K562 (cell line): Measurements from ENCODE around the gene NTM. TPM values are rescaled to one million over a fixed set of nuclear protein-coding genes. Genes with fewer than 3 reads are reported as not detected.

Experiments
- ATAC-seq: fragments of 200-7000 bp; cut with Tn5 transposase; 3 replicates; pipeline ENCODE4 v1.9.1; 2020; ENCODE audit warnings: moderate library complexity
- BruUV-seq: library from RNA; stranded (reverse); fragments of 400-500 nt; replicated peaks from 2 replicates; lab custom pipeline; 2021; lab: Mats Ljungman, UMichigan
- CTCF ChIA-PET: fragments of 300-600 bp; formaldehyde crosslinking; extraction: SDS; loops from one replicate; lab custom pipeline; 2021; ENCODE audit warnings: low intra/inter-chr PET ratio; lab: Yijun Ruan, JAX
- POLR2A ChIA-PET: fragments of 300-600, 350-650 bp; sonication (Branson Sonifier 250); formaldehyde crosslinking; extraction: SDS; loops from one replicate; lab custom pipeline; 2021; ENCODE audit warnings: antibody characterized with exemption, inconsistent platforms; lab: Yijun Ruan, JAX
- DNase-seq, 4 experiments: peaks; one replicate each; pipeline versions ENCODE4 v3.0.0 to v3.0.0-alpha.2; 2011 to 2018; ENCODE audit warnings: low spot score in 3 of 4, mixed read lengths in 3 of 4; ENCODE audit errors: extremely low read depth in 1 of 4
- FAIRE-seq: peaks from 2 replicates; lab custom pipeline; 2011; peaks lifted over from hg19 to GRCh38; lab: Jason Lieb, UNC
- H2AFZ ChIP-seq: 2 replicates; pipeline ENCODE4 v1.6.0; 2011; ENCODE audit warnings: low read depth, low read length, control low read depth, inconsistent platforms
- H3K27ac ChIP-seq: fragments of 200-600 bp; 3 replicates; pipeline ENCODE4 v1.8.0; 2011; ENCODE audit warnings: low read depth, mild to moderate bottlenecking, control low read depth, inconsistent platforms, low read length, moderate library complexity, mixed read lengths; ENCODE audit errors: extremely low read depth
- H3K27me3 ChIP-seq, 2 experiments: fragments of 300-600 bp in 1 of 2; 2 replicates in 1 of 2; 3 replicates in 1 of 2; pipeline versions ENCODE4 v1.6.0 to v1.8.0; 2011; ENCODE audit warnings: inconsistent platforms in 2 of 2, low read length in 2 of 2, mild to moderate bottlenecking in 1 of 2, mixed read lengths in 1 of 2, moderate library complexity in 1 of 2; ENCODE audit not compliant: control insufficient read depth in 2 of 2, insufficient read depth in 2 of 2
- H3K36me3 ChIP-seq: fragments of 300-600 bp; 3 replicates; pipeline ENCODE4 v1.8.0; 2011; ENCODE audit warnings: mild to moderate bottlenecking, low read length, inconsistent platforms; ENCODE audit not compliant: control insufficient read depth, insufficient read depth
- H3K4me1 ChIP-seq, 2 experiments: fragments of 200-600 bp in 1 of 2; replicated peaks in 1 of 2; 2 replicates in 1 of 2; 3 replicates in 1 of 2; pipeline versions ENCODE4 v1.5.1 to v1.8.0; 2011; ENCODE audit warnings: inconsistent platforms in 2 of 2, low read length in 2 of 2, mild to moderate bottlenecking in 1 of 2, mixed read lengths in 1 of 2, moderate library complexity in 1 of 2; ENCODE audit not compliant: control insufficient read depth in 2 of 2, insufficient read depth in 2 of 2
- H3K4me2 ChIP-seq: 2 replicates; pipeline ENCODE4 v1.6.1; 2011; ENCODE audit warnings: low read length, control low read depth, inconsistent platforms, mixed read lengths; ENCODE audit not compliant: insufficient read depth
- H3K4me3 ChIP-seq: fragments of 200-600 bp; sonication (generic), shearing (Covaris generic); 2 replicates; pipeline ENCODE4 v1.5.1; 2016; ENCODE audit warnings: control low read depth, inconsistent platforms
- H3K79me2 ChIP-seq: fragments of 200-600 bp; 3 replicates; pipeline ENCODE4 v1.8.0; 2011; ENCODE audit warnings: low read length, inconsistent platforms; ENCODE audit not compliant: control insufficient read depth, insufficient read depth
- H3K9ac ChIP-seq, 2 experiments: 2 replicates each; pipeline versions ENCODE4 v1.6.0 to v1.6.1; 2011; ENCODE audit warnings: low read depth in 2 of 2, low read length in 2 of 2, control low read depth in 1 of 2, inconsistent platforms in 1 of 2, mild to moderate bottlenecking in 1 of 2, mixed read lengths in 1 of 2; ENCODE audit not compliant: insufficient read depth in 1 of 2
- H3K9me1 ChIP-seq: one replicate; pipeline ENCODE4 v1.6.0; 2011; ENCODE audit warnings: inconsistent platforms, mild to moderate bottlenecking, low read length, moderate library complexity; ENCODE audit not compliant: control insufficient read depth, insufficient read depth
- H3K9me3 ChIP-seq: replicated peaks from 2 replicates; pipeline ENCODE4 v1.5.1; 2011; ENCODE audit warnings: low read depth, low read length, inconsistent platforms; ENCODE audit not compliant: control insufficient read depth, insufficient read depth
- H4K20me1 ChIP-seq: replicated peaks from 2 replicates; pipeline ENCODE4 v1.6.1; 2011; ENCODE audit warnings: low read length, inconsistent platforms, mixed read lengths; ENCODE audit not compliant: control insufficient read depth, insufficient read depth
- CREB3 ChIP-seq: fragments of 450-650 bp; conservative IDR thresholded peaks from 2 replicates; pipeline ENCODE4 v1.6.1; 2016; ENCODE audit warnings: missing genetic modification characterization, low read depth, mild to moderate bottlenecking, missing compliant biosample characterization, moderate library complexity
- HMBOX1 ChIP-seq: sonication (generic); IDR thresholded peaks from 2 replicates; pipeline ENCODE4 v1.6.1; 2016
- MYC ChIP-seq, 2 experiments: fragments of 250-450 bp in 1 of 2; sonication (Bioruptor Pico) in 1 of 2; IDR thresholded peaks; 2 replicates each; pipeline versions ENCODE4 v1.5.1 to v1.6.1; 2012 to 2021; ENCODE audit warnings: low read depth in 2 of 2, borderline replicate concordance in 1 of 2, improper control_type of control experiment in 1 of 2, low read length in 1 of 2, mild to moderate bottlenecking in 1 of 2, moderate library complexity in 1 of 2
- SMAD3 ChIP-seq: fragments of 450-650 bp; formaldehyde crosslinking; conservative IDR thresholded peaks from 2 replicates; pipeline ENCODE4 v1.4.0; 2020; ENCODE audit warnings: mild to moderate bottlenecking
- WGBS: fragments of 100-300 bp; shearing (Covaris generic); methylation state at CpG from one replicate; pipeline ENCODE4 v1.1.6; 2016; ENCODE audit warnings: low coverage, mixed read lengths; ENCODE audit not compliant: insufficient coverage; ENCODE audit errors: missing lambda C conversion rate; 5-methylcytosine and 5-hydroxymethylcytosine counted together
- in situ Hi-C: fragments of 300-500 bp; cut with MboI; formaldehyde crosslinking; loops from 4 replicates; pipeline ENCODE4 v1.15.0; 2018; ENCODE audit warnings: inconsistent platforms, mixed read lengths
- intact Hi-C: fragments of 100-400 bp; cut with micrococcal nuclease; formaldehyde crosslinking; loops from 2 replicates; pipeline ENCODE4 v1.14.2; 2022
- polyA plus RNA-seq, 8 experiments: library from polyadenylated mRNA; depleted of rRNA in 4 of 8; stranded (reverse) in 5 of 8; unstranded in 3 of 8; fragments of >200 nt; fragmentation: Nextera tagmentation in 2 of 8; fragmentation: Illumina TruSeq in 1 of 8; extraction: Ambion mirVana in 2 of 8; extraction: Trizol in 1 of 8; gene quantifications; 2 replicates each; pipeline versions ENCODE4 v1.2.1 to v1.2.3, GENCODE V29; 2011 to 2014; ENCODE audit warnings: inconsistent platforms in 1 of 8, missing spikeins in 1 of 8
- total RNA-seq, 7 experiments: library from RNA; depleted of rRNA in 6 of 7; stranded (reverse); fragments of >200 nt in 6 of 7; fragmentation: Illumina TruSeq in 2 of 7; extraction: Trizol in 2 of 7; gene quantifications; 2 replicates each; pipeline versions ENCODE4 v1.2.1 to v1.2.3, GENCODE V29; 2011 to 2021; ENCODE audit warnings: low replicate concordance in 1 of 7

The NTM gene
- total and polyA plus RNA-seq, 9 of the 15 experiments (the other 6 are each of a cell fraction or from before 2014, with no cell fraction given), result not detected

- in situ Hi-C loops (no loop called here), intact Hi-C loops (no loop called here)
- Histone ChIP-seq H3K9me3 (no peaks in the 10 kb centered on the region), H3K27ac (no peak overlapping the region), H3K4me3 (no peak overlapping the region), H4K20me1 (no peaks in the 10 kb centered on the region), H3K9me1 (no peaks in the 10 kb centered on the region), H3K9ac (no peak overlapping the region), H3K4me2 (no peak overlapping the region), H3K27me3 (no peaks in the 10 kb centered on the region), H3K36me3 (no peaks in the 10 kb centered on the region; the same call in 2 of the 3 replicates), H3K4me1 (no peaks in the 10 kb centered on the region), H3K79me2 (no peaks in the 10 kb centered on the region), H2AFZ (no peak overlapping the region)
- no peak for TF ChIP-seq CREB3
- CTCF ChIA-PET, result no interaction called here
- DNase-seq, result no peak
- WGBS, result 2% methylated on average over 8 of the region's 11 CpGs
- BruUV-seq, result no TSS peak
- POLR2A ChIA-PET, result no interaction called here
- no peak for ATAC-seq
- FAIRE-seq, result no peak
Measured at GRCh38 chr11:131815590-131815989, 445.2 kb downstream of the NTM start.

GRCh38 chr11:131816051-131816450 is 445.6 kb downstream of the NTM start:
- Histone ChIP-seq H3K79me2 (no peaks in the 10 kb centered on the region), H3K27ac (no peak overlapping the region), H3K4me1 (no peaks in the 10 kb centered on the region), H2AFZ (no peak overlapping the region), H4K20me1 (no peaks in the 10 kb centered on the region), H3K4me3 (no peak overlapping the region), H3K9me1 (no peaks in the 10 kb centered on the region), H3K9me3 (no peaks in the 10 kb centered on the region), H3K27me3 (no peaks in the 10 kb centered on the region), H3K36me3 (no peaks in the 10 kb centered on the region; the same call in 2 of the 3 replicates), H3K9ac (no peak overlapping the region), H3K4me2 (no peak overlapping the region)
- no TSS peak for BruUV-seq
- no peak for ATAC-seq
- in situ Hi-C loops, result no loop called here
- WGBS, result 0% methylated on average over 5 of the region's 5 CpGs
- no peak for DNase-seq
- no peak for TF ChIP-seq SMAD3 (CRISPR knock-in tag)
- no peak for TF ChIP-seq HMBOX1
- TF ChIP-seq MYC (IDR thresholded peaks at IDR 0.05; ENCODE audit: low read depth, low read length), result no peak
- TF ChIP-seq MYC (CRISPR knock-in tag; IDR thresholded peaks at IDR 0.05; ENCODE audit: borderline replicate concordance, low read depth), result no peak
- intact Hi-C loops, result no loop called here
- POLR2A ChIA-PET, result no interaction called here
- FAIRE-seq, result no peak
- CTCF ChIA-PET, result interaction anchor here (0.5 kb wide), 1 partner anchor 13 kb away, joined by 4 read pairs; no protein-coding TSS in a partner anchor
